HG02852 (cell line): ENCODE results near the gene CDC25B.
"Not testable (repeated sequence)": the region's sequence is repeated elsewhere in the genome, so short reads cannot be mapped to it uniquely, and the experiment has no call there.

Experiments
- ATAC-seq: cut with Tn5 transposase; IDR thresholded peaks from one replicate; pipeline ENCODE4 v1.9.1; 2021; ENCODE audit warnings: mild to moderate bottlenecking, moderate library complexity; ENCODE audit not compliant: unreplicated experiment

The CDC25B gene

GRCh38 chr20:3784216-3784853 is 11.8 kb upstream of the CDC25B start:
- ATAC-seq: no peak

- ATAC-seq: no peak
These were observed 11.3 kb upstream of the CDC25B start for GRCh38 chr20:3784863-3785239.

GRCh38 chr20:3785240-3786125 is 10.6 kb upstream of the CDC25B start:
- no peak for ATAC-seq

- peak; percentile 16 for ATAC-seq
These were observed 10.0 kb upstream of the CDC25B start for GRCh38 chr20:3786126-3786484.

- peak; percentile 77 for ATAC-seq
These were observed 9.3 kb upstream of the CDC25B start, which contains the start of gene CENPB for GRCh38 chr20:3786665-3787323. TSS of gene CENPB (minus strand) at chr20:3786740. CDS start at chr20:3786483, 257 bp downstream.

GRCh38 chr20:3787324-3788014 is 8.6 kb upstream of the CDC25B start:
- no peak for ATAC-seq

GRCh38 chr20:3788685-3789155 is 7.4 kb upstream of the CDC25B start:
- ATAC-seq: no peak

GRCh38 chr20:3789201-3789600 is 6.9 kb upstream of the CDC25B start:
- not testable (repeated sequence) for ATAC-seq

GRCh38 chr20:3794168-3794567 is 1.9 kb upstream of the CDC25B start:
- not testable (repeated sequence) for ATAC-seq

- ATAC-seq: no peak
These were observed 1.2 kb upstream of the CDC25B start for GRCh38 chr20:3794701-3795420.

- ATAC-seq: no peak
These were observed 541 bp downstream of the CDC25B start for GRCh38 chr20:3796477-3797225.

GRCh38 chr20:3797226-3797545 is 1.1 kb downstream of the CDC25B start:
- ATAC-seq: no peak

GRCh38 chr20:3797592-3798372 is 1.7 kb downstream of the CDC25B start:
- ATAC-seq: no peak

GRCh38 chr20:3798373-3798768 is 2.3 kb downstream of the CDC25B start:
- ATAC-seq: no peak

GRCh38 chr20:3798908-3799248 is 2.8 kb downstream of the CDC25B start:
- no peak for ATAC-seq

GRCh38 chr20:3800256-3800877 is 4.3 kb downstream of the CDC25B start:
- no peak for ATAC-seq

- ATAC-seq: no peak
These were observed 4.8 kb downstream of the CDC25B start for GRCh38 chr20:3800878-3801260.

GRCh38 chr20:3801299-3801698 is 5.2 kb downstream of the CDC25B start:
- ATAC-seq: no peak

GRCh38 chr20:3801846-3802245 is 5.7 kb downstream of the CDC25B start:
- ATAC-seq: no peak
